Adrenal gland (tissue), 5 donors: Measurements from ENCODE around the gene AGTPBP1.

Experiments used
- CTCF ChIP-seq, 6 experiments: fragments of 450-650 bp in 4 of 6; fragments of 200-600 bp in 2 of 6; sonication (generic) in 1 of 6; IDR thresholded peaks; 1 replicate in 5 of 6; 2 replicates in 1 of 6; pipeline versions ENCODE4 v1.5.1 to v1.8.0; 2016 to 2021; ENCODE audit warnings: antibody characterized with exemption in 6 of 6, mild to moderate bottlenecking in 2 of 6, moderate library complexity in 1 of 6
- POLR2A ChIP-seq, 2 donors: fragments of 450-650 bp; IDR thresholded peaks; one replicate each; pipeline ENCODE4 v1.6.1; 2017; ENCODE audit warnings: antibody characterized with exemption in 2 of 2, mild to moderate bottlenecking in 2 of 2, moderate library complexity in 1 of 2
- donor health status: DM: no; HTN: no; CAD: no.

GRCh38 chr9:85559526-85559925, 182.2 kb downstream of the AGTPBP1 start:
- TF ChIP-seq POLR2A (IDR thresholded peaks at IDR 0.05) = no peak
- no peak for TF ChIP-seq CTCF (IDR thresholded peaks at IDR 0.05)
